Measurements from ENCODE around the gene CHID1. TPM values are rescaled to one million over a fixed set of nuclear protein-coding genes. Genes with fewer than 3 reads are reported as not detected.

CHID1 gene
- total RNA-seq, 4 donors from 2014 or later: 56.6 to 90.5 (median 79.8) TPM

GRCh38 chr11:876545-876944 is 34.1 kb downstream of the CHID1 start:
- no peak for TF ChIP-seq CTCF (IDR thresholded peaks at IDR 0.05)
- ATAC-seq (ENCODE audit: low FRiP score) (no peak), DNase-seq (ENCODE audit: low spot score) (no peak)

- no peak for TF ChIP-seq CTCF (IDR thresholded peaks at IDR 0.05)
- ATAC-seq (ENCODE audit: low FRiP score) (no peak), DNase-seq (ENCODE audit: low spot score) (no peak)
Measured at GRCh38 chr11:875769-876301, 34.8 kb downstream of the CHID1 start.

DNA sequence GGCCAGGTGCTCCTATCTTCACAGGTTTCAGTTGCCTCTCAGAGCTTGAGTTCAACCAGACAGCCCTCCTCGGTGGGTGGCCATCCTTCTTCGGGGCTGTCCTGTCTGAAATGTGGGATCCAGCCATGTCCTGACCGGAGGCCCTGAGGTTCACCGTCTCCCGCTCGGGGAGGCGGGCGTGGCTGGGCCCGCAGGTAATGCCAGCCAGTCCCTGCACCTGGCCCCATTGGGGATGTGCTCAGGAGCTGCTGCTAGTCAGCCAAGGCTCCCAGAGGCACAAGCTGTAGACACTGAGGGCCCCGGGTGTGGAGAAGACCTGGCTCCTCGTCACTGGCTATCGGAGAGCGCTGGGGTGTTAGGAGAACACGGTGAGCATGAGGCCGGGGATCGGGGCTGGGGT is 35.4 kb downstream of the CHID1 start:
- ATAC-seq (ENCODE audit: low FRiP score) (no peak), DNase-seq (ENCODE audit: low spot score) (no peak)
- TF ChIP-seq CTCF (IDR thresholded peaks at IDR 0.05): no peak

- DNase-seq (ENCODE audit: low spot score) (no peak), ATAC-seq (ENCODE audit: low FRiP score) (no peak)
- no peak for TF ChIP-seq CTCF (IDR thresholded peaks at IDR 0.05)
Measured at GRCh38 chr11:873706-874105, 36.9 kb downstream of the CHID1 start.

DNA sequence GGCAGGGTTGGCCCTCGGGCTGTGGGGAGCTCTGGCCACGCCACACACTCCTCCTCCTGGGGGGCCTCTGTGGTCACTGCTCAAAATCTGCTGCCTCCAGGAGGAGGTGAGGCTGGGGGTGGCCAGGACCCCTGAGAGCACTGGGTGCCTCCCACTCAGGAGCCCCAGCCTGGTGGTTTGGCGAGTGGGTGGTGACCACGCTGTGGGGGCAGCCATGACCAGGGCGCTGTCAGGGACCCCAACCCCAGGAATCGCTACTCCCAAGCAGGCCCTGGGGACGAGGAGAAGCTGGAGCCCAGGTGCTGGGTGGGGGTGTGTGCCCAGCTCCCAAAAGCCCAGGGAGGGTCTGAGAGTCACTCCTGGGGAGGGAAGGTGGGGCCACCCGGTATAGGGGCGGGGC is 37.8 kb downstream of the CHID1 start:
- DNase-seq (ENCODE audit: low spot score) (no peak), ATAC-seq (ENCODE audit: low FRiP score) (no peak)
- TF ChIP-seq CTCF (IDR thresholded peaks at IDR 0.05): no peak

- TF ChIP-seq CTCF (IDR thresholded peaks at IDR 0.05): no peak
- ATAC-seq (ENCODE audit: low FRiP score): no peak
- DNase-seq (ENCODE audit: low spot score): no peak
Measured at GRCh38 chr11:871472-871871, 39.1 kb downstream of the CHID1 start.

DNA sequence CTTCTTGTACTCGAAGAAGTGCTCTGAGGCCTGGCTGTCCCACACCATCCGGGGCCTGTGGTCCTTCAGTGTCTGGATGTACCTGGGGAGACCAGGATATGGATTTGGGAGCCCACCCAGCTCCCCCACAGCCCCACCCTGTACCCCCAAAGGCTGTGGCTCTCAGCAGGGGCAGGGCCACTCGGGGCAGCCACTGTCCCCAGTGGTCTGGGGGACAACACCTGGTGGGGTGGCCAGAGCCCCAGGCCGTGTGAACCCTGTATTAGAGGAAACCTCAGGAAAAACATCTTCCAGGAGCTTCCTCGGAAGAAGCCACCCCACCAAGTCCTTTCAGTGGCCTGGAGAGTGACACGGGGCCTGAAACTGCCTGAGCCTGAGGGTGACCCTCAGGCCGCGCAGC is 40.2 kb downstream of the CHID1 start:
- no peak for TF ChIP-seq CTCF (IDR thresholded peaks at IDR 0.05)
- DNase-seq (ENCODE audit: low spot score): no peak
- no peak for ATAC-seq (ENCODE audit: low FRiP score)
